GM19238 (cell line): ENCODE results near the gene SLC22A23.

ENCODE experiments used
- DNase-seq: peaks from one replicate; pipeline ENCODE4 v3.0.0; 2011; ENCODE audit warnings: low spot score; ENCODE audit not compliant: insufficient read length

The SLC22A23 gene

GRCh38 chr6:3287976-3288707 is 168.7 kb downstream of the SLC22A23 start:
- no peak for DNase-seq

DNA sequence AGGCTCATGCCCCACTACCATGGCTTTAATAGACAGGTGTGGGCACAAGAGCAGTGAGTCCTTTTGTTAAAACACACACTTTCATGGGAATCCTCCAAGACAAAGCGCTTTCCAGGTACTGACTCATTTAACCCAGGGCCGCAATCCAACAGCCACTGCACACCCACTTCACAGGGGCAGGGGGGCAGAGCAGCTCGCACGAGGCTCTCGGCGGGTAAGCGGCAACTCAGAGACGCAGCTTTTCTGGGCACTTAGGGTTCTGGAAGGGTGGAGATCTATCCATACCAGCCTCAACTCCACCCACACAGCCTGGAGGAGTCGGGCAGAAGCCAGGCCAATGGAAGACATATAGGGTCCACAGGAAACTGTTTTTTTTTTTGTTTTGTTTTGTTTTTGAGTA is 169.5 kb downstream of the SLC22A23 start:
- DNase-seq, result no peak

GRCh38 chr6:3286641-3287171 is 170.1 kb downstream of the SLC22A23 start:
- no peak for DNase-seq

DNA sequence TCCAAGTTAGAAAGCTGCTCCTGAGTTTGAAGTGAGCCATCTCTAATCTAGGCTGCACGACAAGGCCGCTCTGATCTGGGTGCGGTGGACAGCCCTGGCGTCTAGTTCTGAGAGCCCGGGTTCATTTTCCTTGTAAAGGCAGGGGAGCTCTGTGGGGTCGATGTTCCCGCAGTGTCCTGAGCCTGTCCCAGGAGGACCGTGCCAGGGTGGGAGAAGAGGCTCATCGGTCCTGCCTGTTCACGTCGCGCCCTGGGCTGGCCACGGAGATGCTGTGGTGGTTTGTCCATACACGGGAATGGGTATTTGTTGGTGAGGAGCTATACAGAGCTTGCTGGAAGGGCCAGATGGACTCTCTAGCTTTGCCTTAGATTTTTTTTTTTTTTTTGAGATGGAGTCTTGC is 171.1 kb downstream of the SLC22A23 start:
- DNase-seq, result no peak

DNA sequence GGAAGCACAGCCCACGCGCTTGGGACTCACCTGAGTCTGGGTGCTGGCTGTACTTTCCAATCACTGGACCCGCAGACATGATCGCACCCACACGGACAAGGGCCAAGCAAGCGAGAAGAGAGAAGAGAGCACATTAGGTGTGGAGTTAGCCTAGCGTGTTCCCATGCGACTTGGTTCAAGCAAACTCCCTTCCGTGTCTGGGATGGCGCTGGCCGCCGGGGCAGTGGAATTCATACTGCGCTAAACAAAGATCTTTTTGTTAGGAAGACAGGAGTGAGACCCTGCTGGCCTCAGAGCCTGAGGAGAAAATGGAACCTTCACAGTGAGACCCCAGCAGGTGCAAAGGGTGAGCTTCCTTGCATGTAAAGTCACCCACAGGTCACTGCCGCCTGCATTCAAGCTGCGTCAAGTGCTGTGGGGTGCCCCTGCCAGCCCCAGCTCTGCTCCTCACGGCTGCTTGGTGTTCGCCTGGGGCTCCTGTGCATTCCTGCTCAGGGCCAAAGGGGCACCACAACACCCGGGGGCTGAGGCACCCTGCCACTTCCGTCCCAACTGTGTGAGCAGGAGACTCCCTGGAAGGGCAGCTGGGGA is 171.7 kb downstream of the SLC22A23 start:
- no peak for DNase-seq

GRCh38 chr6:3284436-3284876 is 172.4 kb downstream of the SLC22A23 start:
- no peak for DNase-seq

GRCh38 chr6:3283641-3284435 is 173.0 kb downstream of the SLC22A23 start:
- DNase-seq, result no peak

DNA sequence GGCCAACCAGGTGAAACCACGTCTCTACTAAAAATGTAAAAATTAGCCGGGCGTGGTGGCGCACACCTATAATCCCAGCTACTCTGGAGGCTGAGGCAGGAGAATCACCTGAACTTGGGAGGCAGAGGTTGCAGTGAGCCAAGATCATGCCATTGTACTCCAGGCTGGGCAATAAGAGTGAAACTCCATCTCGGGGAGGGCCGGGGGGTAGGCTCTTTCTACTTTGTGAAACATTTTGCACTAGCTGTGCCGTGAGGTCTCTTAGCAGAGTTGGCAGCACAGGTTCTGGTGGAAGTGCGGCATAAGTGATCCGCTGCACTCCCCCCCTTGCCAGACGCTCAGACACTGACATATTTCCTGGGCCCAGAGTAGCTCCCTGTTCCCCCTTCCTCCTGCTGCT is 173.6 kb downstream of the SLC22A23 start:
- no peak for DNase-seq

DNA sequence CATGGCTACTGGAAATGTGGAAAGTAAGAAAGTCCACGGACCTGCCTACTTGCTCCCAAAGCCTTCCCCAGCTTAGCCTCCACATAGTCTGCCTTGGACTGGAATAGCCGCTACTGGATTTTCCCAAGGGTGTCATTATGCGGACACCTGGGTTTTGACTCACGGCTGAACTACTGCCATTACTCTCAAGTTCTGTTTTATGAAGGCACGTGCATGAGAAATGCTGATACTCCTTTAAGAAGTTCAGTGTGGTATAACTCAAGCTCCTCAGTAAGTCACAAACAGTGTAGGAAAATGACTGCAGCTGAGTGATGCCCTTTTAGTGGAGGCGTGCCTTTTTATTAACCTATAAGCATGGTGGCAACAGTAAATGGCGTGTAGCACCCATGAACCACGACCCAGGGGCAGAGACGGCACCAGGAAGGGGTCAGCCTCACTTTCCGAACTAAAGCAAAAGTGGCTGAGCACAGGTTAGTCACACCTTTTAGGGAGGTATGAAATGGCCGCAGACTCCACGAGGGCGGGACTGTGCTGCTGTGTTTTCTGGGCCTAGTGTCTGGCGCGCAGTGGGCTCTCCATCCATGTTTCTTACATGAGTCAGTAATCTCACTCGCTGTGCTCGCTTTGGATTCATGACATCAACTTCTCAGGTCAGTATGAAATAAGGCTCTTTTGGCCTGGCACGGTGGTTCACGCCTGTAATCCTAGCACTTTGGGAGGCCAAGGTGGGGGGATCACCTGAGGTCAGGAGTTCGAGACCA is 174.2 kb downstream of the SLC22A23 start:
- no peak for DNase-seq

GRCh38 chr6:3281631-3282475 is 175.0 kb downstream of the SLC22A23 start:
- no peak for DNase-seq

DNA sequence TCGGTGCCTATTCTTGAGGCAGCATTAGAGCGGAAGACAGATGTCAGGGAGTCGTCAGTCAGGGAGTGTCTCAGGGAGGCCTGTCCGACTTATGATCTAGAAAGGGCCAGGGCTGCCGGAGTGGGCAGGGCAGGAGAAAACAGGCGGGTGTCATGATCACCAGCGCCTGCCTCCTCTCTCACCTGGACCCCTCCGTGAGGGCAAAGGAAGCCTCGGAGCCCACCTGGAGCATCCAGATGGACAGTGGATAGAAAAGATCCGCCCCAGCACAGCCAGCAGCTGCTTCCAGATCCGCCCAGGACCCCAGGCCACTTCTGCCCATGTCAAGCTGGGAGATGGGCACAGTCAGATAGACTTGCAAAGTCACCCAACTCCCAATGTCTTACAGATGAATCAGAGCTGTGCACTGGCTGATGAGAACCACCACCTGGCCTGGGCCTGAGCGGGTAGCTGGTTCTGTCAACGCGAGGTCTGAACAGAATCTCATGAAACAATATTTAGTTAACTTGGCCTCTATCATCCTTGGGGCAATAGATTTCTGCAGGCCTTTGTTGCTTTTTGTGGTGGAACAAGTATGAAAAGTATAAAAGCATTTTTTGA is 175.9 kb downstream of the SLC22A23 start:
- no peak for DNase-seq

- no peak for DNase-seq
Measured at GRCh38 chr6:3280091-3280490, 176.8 kb downstream of the SLC22A23 start.

DNA sequence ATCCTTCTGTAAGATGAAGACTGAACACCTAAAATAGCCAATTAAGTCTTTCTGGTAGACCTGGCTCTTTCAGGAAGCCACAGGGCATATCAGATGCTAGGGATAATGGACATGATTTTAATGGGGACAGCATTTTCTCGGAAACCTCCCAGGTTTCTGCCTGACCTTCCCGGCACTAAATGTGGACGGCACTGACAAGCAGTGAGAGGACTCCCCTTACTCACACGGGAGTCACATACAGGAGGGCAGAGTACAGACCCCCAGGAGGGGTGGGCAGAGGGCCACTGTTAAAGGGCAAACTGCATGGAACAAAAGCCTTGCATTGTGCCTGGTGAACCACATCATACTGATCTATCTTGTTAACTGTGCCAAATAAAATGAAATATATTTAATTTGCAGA is 178.2 kb downstream of the SLC22A23 start:
- DNase-seq, result no peak

- DNase-seq, result no peak
Measured at GRCh38 chr6:3277851-3278416, 178.9 kb downstream of the SLC22A23 start.

- no peak for DNase-seq
Measured at GRCh38 chr6:3277251-3277650, 179.6 kb downstream of the SLC22A23 start.

GRCh38 chr6:3276174-3277167 is 180.4 kb downstream of the SLC22A23 start:
- no peak for DNase-seq

- DNase-seq, result no peak
Measured at GRCh38 chr6:3273707-3274521, 182.9 kb downstream of the SLC22A23 start.
